Neuron (in vitro differentiated cells): ENCODE data around the gene GPC6.

Source experiments
- H2AFZ ChIP-seq: one replicate; pipeline ENCODE4 v1.6.1; 2013; ENCODE audit warnings: low read depth, mild to moderate bottlenecking, inconsistent platforms, low read length, moderate library complexity
- H3K27me3 ChIP-seq: one replicate; pipeline ENCODE4 v1.6.1; 2013; ENCODE audit warnings: low read length; ENCODE audit not compliant: insufficient read depth
- H3K36me3 ChIP-seq: one replicate; pipeline ENCODE4 v1.6.1; 2013; ENCODE audit warnings: low read length; ENCODE audit not compliant: insufficient read depth
- H3K4me1 ChIP-seq: one replicate; pipeline ENCODE4 v1.6.1; 2013; ENCODE audit warnings: low read length; ENCODE audit not compliant: insufficient read depth
- H3K4me3 ChIP-seq: 2 replicates; pipeline ENCODE4 v1.5.1; 2013; ENCODE audit warnings: mild to moderate bottlenecking, low read length, moderate library complexity
- H3K9me3 ChIP-seq: one replicate; pipeline ENCODE4 v1.6.1; 2013; ENCODE audit warnings: low read length

GPC6 gene

GRCh38 chr13:93264876-93265275, 38.3 kb downstream of the GPC6 start:
- H2AFZ ChIP-seq = no peak overlapping the region
- no peaks in the 10 kb centered on the region for H3K9me3 ChIP-seq
- H3K4me1 ChIP-seq = no peaks in the 10 kb centered on the region
- no peaks in the 10 kb centered on the region for H3K27me3 ChIP-seq
- H3K36me3 ChIP-seq = no peaks in the 10 kb centered on the region
- H3K4me3 ChIP-seq = no peak overlapping the region

DNA sequence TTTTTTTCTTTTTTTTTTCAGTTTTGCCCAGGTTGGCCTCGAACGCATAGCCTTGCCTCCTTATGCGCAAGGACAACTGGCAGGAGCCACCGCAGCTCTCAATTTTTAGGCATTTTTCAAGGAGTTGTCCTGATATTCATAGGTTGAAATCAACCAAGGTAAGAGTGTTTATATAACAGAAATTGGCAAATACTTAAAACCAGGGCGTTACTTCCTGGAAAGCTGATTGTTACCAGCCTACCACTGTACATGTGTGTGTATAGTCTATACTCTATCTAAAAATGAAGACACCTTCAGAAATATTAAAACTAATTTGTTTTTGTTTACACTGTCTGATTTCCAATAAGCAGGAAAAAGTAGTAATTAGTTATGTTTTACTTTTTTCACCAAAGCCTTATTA, 39.2 kb downstream of the GPC6 start:
- Histone ChIP-seq H3K4me1 (no peaks in the 10 kb centered on the region), H3K36me3 (no peaks in the 10 kb centered on the region), H3K27me3 (no peaks in the 10 kb centered on the region), H3K9me3 (no peaks in the 10 kb centered on the region), H3K4me3 (no peak overlapping the region), H2AFZ (no peak overlapping the region)

GRCh38 chr13:93266681-93267080, 40.1 kb downstream of the GPC6 start:
- Histone ChIP-seq H3K27me3 (no peaks in the 10 kb centered on the region), H3K9me3 (no peaks in the 10 kb centered on the region), H2AFZ (no peak overlapping the region), H3K36me3 (no peaks in the 10 kb centered on the region), H3K4me1 (peaks cover 2% of the 10 kb centered on the region), H3K4me3 (no peak overlapping the region)

DNA sequence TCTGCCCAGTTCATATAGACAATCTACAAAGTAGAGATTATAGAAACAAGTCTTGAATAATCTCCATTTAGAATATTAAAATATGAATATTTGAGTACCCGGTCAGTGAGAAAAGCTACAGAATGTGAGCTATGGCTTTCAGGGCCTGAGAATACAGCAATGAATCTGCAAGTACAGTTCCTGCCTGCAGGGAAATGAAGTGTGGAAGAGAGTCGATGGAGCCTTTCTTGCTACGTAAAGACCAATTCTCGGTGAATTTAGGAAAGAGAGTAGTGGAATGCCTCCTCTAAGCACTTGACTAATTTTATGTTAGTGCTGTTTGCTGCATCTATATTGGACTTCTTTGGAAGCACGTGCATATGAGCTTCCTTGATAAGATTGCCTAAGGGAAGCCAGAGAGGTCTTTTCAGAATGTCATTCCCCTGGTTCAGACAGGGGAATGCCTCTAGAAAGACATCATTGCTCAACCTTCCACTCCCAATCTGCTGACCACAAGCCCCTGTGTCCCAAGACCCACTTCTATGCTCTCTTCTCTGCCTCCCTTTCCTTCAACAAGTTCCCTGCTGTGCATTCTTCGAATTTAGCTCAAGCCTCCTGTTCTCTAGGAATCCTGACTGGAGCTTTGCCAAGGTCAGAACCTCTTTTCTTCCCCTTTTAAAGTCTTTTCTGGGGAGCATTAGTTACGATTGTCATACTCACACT, 41.9 kb downstream of the GPC6 start:
- H3K36me3 ChIP-seq = no peaks in the 10 kb centered on the region
- peaks cover 2% of the 10 kb centered on the region for H3K4me1 ChIP-seq
- H3K4me3 ChIP-seq = no peak overlapping the region
- H3K9me3 ChIP-seq = no peaks in the 10 kb centered on the region
- no peaks in the 10 kb centered on the region for H3K27me3 ChIP-seq
- H2AFZ ChIP-seq = no peak overlapping the region

GRCh38 chr13:93270769-93271742, 44.4 kb downstream of the GPC6 start:
- Histone ChIP-seq H3K9me3 (no peaks in the 10 kb centered on the region), H3K4me3 (no peak overlapping the region), H3K27me3 (no peaks in the 10 kb centered on the region), H3K4me1 (peaks cover 2% of the 10 kb centered on the region), H2AFZ (no peak overlapping the region), H3K36me3 (no peaks in the 10 kb centered on the region)

DNA sequence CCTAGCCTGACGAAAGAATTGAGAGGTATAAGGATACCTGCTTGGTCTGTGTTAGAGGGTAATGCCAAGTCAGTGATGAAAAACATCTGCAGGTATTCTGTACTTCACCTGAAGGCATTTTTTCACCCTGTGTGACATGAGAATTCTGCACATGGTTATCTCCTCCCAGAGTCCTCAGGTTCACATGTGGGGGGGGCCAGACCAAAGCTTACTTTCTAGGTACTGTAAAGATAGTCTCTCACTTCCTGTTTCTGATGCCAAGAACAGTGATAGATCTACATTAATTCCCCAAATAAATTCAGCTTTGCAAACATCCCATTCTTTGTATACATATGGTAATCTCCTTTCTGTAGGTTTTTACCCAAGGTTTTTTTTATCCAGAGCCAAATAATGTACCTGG, 53.4 kb downstream of the GPC6 start:
- Histone ChIP-seq H3K4me3 (no peak overlapping the region), H3K27me3 (no peaks in the 10 kb centered on the region), H3K9me3 (peaks cover 4% of the 10 kb centered on the region), H3K36me3 (no peaks in the 10 kb centered on the region), H3K4me1 (no peaks in the 10 kb centered on the region), H2AFZ (no peak overlapping the region)

- H3K4me3 ChIP-seq = no peak overlapping the region
- H3K4me1 ChIP-seq = no peaks in the 10 kb centered on the region
- H3K36me3 ChIP-seq = no peaks in the 10 kb centered on the region
- no peak overlapping the region for H2AFZ ChIP-seq
- H3K27me3 ChIP-seq = no peaks in the 10 kb centered on the region
- peaks cover 4% of the 10 kb centered on the region for H3K9me3 ChIP-seq
These were observed 54.1 kb downstream of the GPC6 start for GRCh38 chr13:93280688-93281087.

DNA sequence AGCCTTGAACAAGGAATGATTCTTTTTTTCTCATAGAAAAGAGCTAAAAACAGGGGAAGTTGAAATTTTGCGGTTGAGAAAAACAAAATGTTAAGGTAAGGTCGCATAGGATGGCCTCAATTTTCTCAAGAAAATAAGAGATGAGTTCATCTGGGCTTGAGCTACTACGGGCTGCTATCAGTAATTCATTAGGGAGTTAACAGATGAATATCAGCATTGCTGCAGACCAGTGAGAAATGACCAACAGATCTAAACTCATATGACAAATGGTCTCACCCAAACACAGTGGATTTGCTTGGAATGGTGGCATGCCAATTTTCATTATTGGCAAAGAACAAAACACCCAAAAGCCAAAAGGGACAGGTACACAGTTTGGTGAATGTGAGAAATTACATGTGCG, 56.6 kb downstream of the GPC6 start:
- peaks cover 4% of the 10 kb centered on the region for H3K9me3 ChIP-seq
- H3K4me1 ChIP-seq = no peaks in the 10 kb centered on the region
- no peak overlapping the region for H3K4me3 ChIP-seq
- H3K27me3 ChIP-seq = no peaks in the 10 kb centered on the region
- no peak overlapping the region for H2AFZ ChIP-seq
- H3K36me3 ChIP-seq = no peaks in the 10 kb centered on the region

DNA sequence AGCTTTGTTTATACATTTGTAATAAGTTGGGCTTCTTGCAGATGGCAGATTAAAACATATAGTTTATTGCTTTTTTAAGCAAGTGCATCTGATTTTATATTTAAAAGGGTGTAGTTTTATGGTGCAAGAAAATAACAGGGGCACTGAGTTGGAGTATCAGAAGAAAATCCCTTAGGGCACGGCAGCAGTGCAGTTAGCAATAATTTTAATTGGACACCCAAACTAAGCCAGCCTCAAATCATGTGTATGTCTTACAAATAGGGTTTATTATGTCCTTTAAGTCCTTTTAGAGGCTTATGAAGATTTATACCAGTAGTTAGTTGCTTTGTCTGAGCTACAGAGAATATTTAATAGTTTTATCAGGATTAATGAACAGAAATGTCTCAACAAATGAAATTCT, 57.5 kb downstream of the GPC6 start:
- H3K4me3 ChIP-seq = no peak overlapping the region
- peaks cover 4% of the 10 kb centered on the region for H3K9me3 ChIP-seq
- H3K27me3 ChIP-seq = no peaks in the 10 kb centered on the region
- H2AFZ ChIP-seq = no peak overlapping the region
- no peaks in the 10 kb centered on the region for H3K36me3 ChIP-seq
- H3K4me1 ChIP-seq = no peaks in the 10 kb centered on the region

DNA sequence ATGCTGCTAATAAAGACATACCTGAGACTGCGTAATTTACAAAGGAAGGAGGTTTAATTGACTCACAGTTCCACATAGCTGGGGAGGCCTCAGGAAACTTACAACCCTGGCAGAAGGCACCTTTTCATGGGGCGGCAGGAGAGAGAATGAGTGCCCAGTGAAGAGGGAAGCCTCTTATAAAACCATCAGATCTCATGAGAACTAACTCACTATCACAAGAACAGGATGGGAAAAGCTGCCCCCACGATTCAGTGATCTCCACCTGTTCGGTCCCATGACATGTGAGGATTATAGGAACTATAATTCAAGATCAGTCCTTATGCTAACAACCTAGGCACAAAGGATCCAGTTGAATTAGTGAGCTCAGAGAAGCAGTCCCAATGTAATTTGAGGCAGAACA, 59.4 kb downstream of the GPC6 start:
- Histone ChIP-seq H3K36me3 (no peaks in the 10 kb centered on the region), H3K27me3 (no peaks in the 10 kb centered on the region), H3K9me3 (no peaks in the 10 kb centered on the region), H2AFZ (no peak overlapping the region), H3K4me1 (no peaks in the 10 kb centered on the region), H3K4me3 (no peak overlapping the region)

- Histone ChIP-seq H3K4me3 (no peak overlapping the region), H3K27me3 (no peaks in the 10 kb centered on the region), H3K9me3 (no peaks in the 10 kb centered on the region), H3K4me1 (peaks cover 6% of the 10 kb centered on the region), H3K36me3 (no peaks in the 10 kb centered on the region), H2AFZ (no peak overlapping the region)
These were observed 62.4 kb downstream of the GPC6 start for GRCh38 chr13:93289053-93289452.

DNA sequence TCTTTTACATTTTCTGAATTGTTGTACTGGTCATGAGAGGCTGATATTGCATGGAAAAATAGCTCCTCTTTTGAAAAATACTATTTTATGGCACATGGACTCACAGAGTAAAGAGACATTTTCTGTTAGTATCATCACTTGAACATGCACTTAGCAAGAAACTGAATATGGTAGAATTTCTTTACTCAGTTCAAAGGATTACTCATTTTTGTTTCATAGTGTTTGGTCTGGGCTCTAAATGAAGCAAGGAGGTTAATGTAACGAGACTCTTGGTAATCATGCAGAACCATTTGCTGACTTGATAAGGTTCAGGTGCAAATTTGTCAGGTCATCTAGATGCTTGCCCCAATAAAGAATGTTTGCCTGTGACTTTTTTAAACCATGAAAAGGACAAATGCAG, 63.2 kb downstream of the GPC6 start:
- Histone ChIP-seq H3K4me3 (no peak overlapping the region), H2AFZ (no peak overlapping the region), H3K4me1 (peaks cover 9% of the 10 kb centered on the region), H3K9me3 (no peaks in the 10 kb centered on the region), H3K27me3 (no peaks in the 10 kb centered on the region), H3K36me3 (no peaks in the 10 kb centered on the region)

DNA sequence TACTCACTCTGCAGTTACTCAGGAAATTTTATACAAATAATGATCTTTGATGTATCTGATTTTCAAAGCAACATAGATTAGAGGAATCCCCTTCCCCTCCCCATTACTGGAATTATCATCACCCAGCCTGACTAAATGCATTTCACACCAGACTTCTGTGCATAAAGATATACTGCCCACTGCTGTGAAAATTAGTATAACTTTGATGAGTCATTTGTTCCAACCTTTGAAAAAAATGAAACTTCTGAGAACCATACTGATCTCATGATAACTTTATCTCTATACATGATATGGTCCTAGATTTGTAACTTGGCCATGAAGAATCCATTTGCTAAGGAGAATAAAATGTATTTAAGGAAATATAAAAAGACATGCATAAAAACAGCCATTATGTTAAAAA, 63.9 kb downstream of the GPC6 start:
- Histone ChIP-seq H3K36me3 (no peaks in the 10 kb centered on the region), H3K9me3 (no peaks in the 10 kb centered on the region), H3K4me1 (peaks cover 9% of the 10 kb centered on the region), H3K4me3 (no peak overlapping the region), H2AFZ (no peak overlapping the region), H3K27me3 (no peaks in the 10 kb centered on the region)
